Aorta (tissue), 5 donors: Measurements from ENCODE around the gene ST3GAL6. TPM values are rescaled to one million over a fixed set of nuclear protein-coding genes. Genes with fewer than 3 reads are reported as not detected.

Experiments used
- ATAC-seq: fragments of 200-7000 bp; cut with Tn5 transposase; one replicate; pipeline ENCODE4 v1.9.1; 2022; ENCODE audit warnings: moderate library complexity; ENCODE audit not compliant: low FRiP score
- DNase-seq, 2 donors: peaks; one replicate each; pipeline ENCODE4 v3.0.0-alpha.2; 2020
- H3K27ac ChIP-seq, 2 donors: one replicate each; pipeline ENCODE4 v1.5.1; 2013; ENCODE audit warnings: low read length in 2 of 2, mild to moderate bottlenecking in 2 of 2, moderate library complexity in 2 of 2, control low read depth in 1 of 2, inconsistent platforms in 1 of 2, low read depth in 1 of 2
- H3K27me3 ChIP-seq, 2 donors: one replicate each; pipeline ENCODE4 v1.6.1; 2013; ENCODE audit warnings: control low read depth in 1 of 2, low read length in 1 of 2, mild to moderate bottlenecking in 1 of 2, moderate library complexity in 1 of 2; ENCODE audit not compliant: insufficient read depth in 2 of 2, control insufficient read depth in 1 of 2
- H3K36me3 ChIP-seq, 2 donors: one replicate each; pipeline ENCODE4 v1.6.1; 2013; ENCODE audit warnings: control low read depth in 1 of 2, low read length in 1 of 2, mild to moderate bottlenecking in 1 of 2; ENCODE audit not compliant: insufficient read depth in 2 of 2, control insufficient read depth in 1 of 2
- H3K4me1 ChIP-seq, 2 donors: one replicate each; pipeline ENCODE4 v1.6.1; 2013; ENCODE audit warnings: low read length in 2 of 2, control low read depth in 1 of 2, mild to moderate bottlenecking in 1 of 2, moderate library complexity in 1 of 2; ENCODE audit not compliant: insufficient read depth in 2 of 2, control insufficient read depth in 1 of 2
- H3K4me3 ChIP-seq, 2 donors: one replicate each; pipeline ENCODE4 v1.5.1; 2013; ENCODE audit warnings: low read length in 2 of 2, control low read depth in 1 of 2, mild to moderate bottlenecking in 1 of 2
- H3K9me3 ChIP-seq: one replicate; pipeline ENCODE4 v1.6.1; 2013; ENCODE audit warnings: mild to moderate bottlenecking, low read length; ENCODE audit not compliant: control insufficient read depth
- WGBS, 2 donors: extraction: QIAGEN DNeasy Blood & Tissue Kit; methylation state at CpG; one replicate each; pipeline ENCODE4 v1.1.7; 2013; 5-methylcytosine and 5-hydroxymethylcytosine counted together
- intact Hi-C, 2 donors: fragments of 100-400 bp; cut with DNase I; formaldehyde crosslinking; loops; one replicate each; pipeline versions ENCODE4 v1.14.2 to v1.15.0; 2022
- polyA plus RNA-seq, 2 donors: library from polyadenylated mRNA; stranded (reverse); fragments of 200-250 nt; gene quantifications; one replicate each; pipeline ENCODE4 v1.2.3, GENCODE V29; 2013
- total RNA-seq, 2 donors: library from RNA; stranded (reverse); fragmentation: NEBNext Ultra II Directional; extraction: Animal tissue kit (Norgen Biotek cat#: 25700); gene quantifications; one replicate each; pipeline ENCODE4 v1.2.1, GENCODE V29; 2021
- donor health status: healthy with polysubstance abuse.
- donor health status: Bipolar disorder and iron deficiency.
- donor health status: DM: no; HTN: no; CAD: no.
- donor health status: DM: no; HTN: no; CAD: no.
- donor health status: DM: yes; HTN: yes; CAD: no.

ST3GAL6 gene
- total and polyA plus RNA-seq, 4 donors, result 7.5 to 27.9 (median 16.7) TPM

- DNase-seq (peak; percentile 57 to 70), ATAC-seq (no peak)
- Histone ChIP-seq H3K4me3 (no peak overlapping the region), H3K36me3 (peaks cover 0 to 3% of the 10 kb centered on the region in 2 donors), H3K9me3 (no peaks in the 10 kb centered on the region), H3K27ac (no peak overlapping the region), H3K27me3 (no peaks in the 10 kb centered on the region), H3K4me1 (no peaks in the 10 kb centered on the region)
- intact Hi-C loops, result no loop called here
- WGBS, 2 donors, result 31 to 32% methylated on average over 3 of the region's 3 CpGs
Measured at GRCh38 chr3:98809557-98809956, 46.4 kb downstream of the ST3GAL6 start.

- no peaks in the 10 kb centered on the region for H3K4me1 ChIP-seq
- intact Hi-C loops, result loop anchor here in 1 of 2 donors (10.0 kb wide), 1 partner anchor 994 kb away; no protein-coding TSS in a partner anchor
- WGBS, 2 donors, result 84 to 85% methylated on average over 6 of the region's 6 CpGs
- no peaks in the 10 kb centered on the region for H3K27me3 ChIP-seq
- peaks cover 0 to 3% of the 10 kb centered on the region in 2 donors for H3K36me3 ChIP-seq
- H3K27ac ChIP-seq, result no peak overlapping the region
- no peak for ATAC-seq
- H3K9me3 ChIP-seq, result no peaks in the 10 kb centered on the region
- H3K4me3 ChIP-seq, result no peak overlapping the region
- DNase-seq, result no peak
Measured at GRCh38 chr3:98811048-98811447, 47.9 kb downstream of the ST3GAL6 start.

- no peaks in the 10 kb centered on the region for H3K9me3 ChIP-seq
- H3K4me3 ChIP-seq, result no peak overlapping the region
- ATAC-seq, result no peak
- no peak overlapping the region for H3K27ac ChIP-seq
- intact Hi-C loops, result loop anchor here (2.0 to 10.0 kb wide), 2 partner anchors 210 to 992 kb away; no protein-coding TSS in a partner anchor
- 59% methylated on average over 5 of the region's 5 CpGs for WGBS, 2 donors
- H3K36me3 ChIP-seq, result no peaks in the 10 kb centered on the region
- no peaks in the 10 kb centered on the region for H3K4me1 ChIP-seq
- DNase-seq, result no peak
- H3K27me3 ChIP-seq, result no peaks in the 10 kb centered on the region
Measured at GRCh38 chr3:98812851-98813374, 49.8 kb downstream of the ST3GAL6 start.

GRCh38 chr3:98814817-98815420 lies 51.8 kb downstream of the ST3GAL6 start:
- H3K27ac ChIP-seq, result no peak overlapping the region
- H3K4me3 ChIP-seq, result no peak overlapping the region
- no peaks in the 10 kb centered on the region for H3K4me1 ChIP-seq
- DNase-seq (no peak), ATAC-seq (no peak)
- intact Hi-C loops, result loop anchor here in 1 of 2 donors (10.0 kb wide), 1 partner anchor 990 kb away; no protein-coding TSS in a partner anchor
- WGBS, 2 donors, result 80 to 83% methylated on average over 5 of the region's 5 CpGs
- H3K36me3 ChIP-seq, result no peaks in the 10 kb centered on the region
- no peaks in the 10 kb centered on the region for H3K9me3 ChIP-seq
- H3K27me3 ChIP-seq, result no peaks in the 10 kb centered on the region

- 7% methylated on average over 3 of the region's 3 CpGs for WGBS, 2 donors
- H3K9me3 ChIP-seq, result no peaks in the 10 kb centered on the region
- no peak overlapping the region for H3K4me3 ChIP-seq
- DNase-seq (no peak), ATAC-seq (peak; percentile 88)
- intact Hi-C loops, result loop anchor here (1.0 to 10.0 kb wide), 2 partner anchors 177 to 987 kb away; no protein-coding TSS in a partner anchor
- H3K4me1 ChIP-seq, result no peaks in the 10 kb centered on the region
- H3K36me3 ChIP-seq, result no peaks in the 10 kb centered on the region
- no peaks in the 10 kb centered on the region for H3K27me3 ChIP-seq
- H3K27ac ChIP-seq, result no peak overlapping the region
Measured at GRCh38 chr3:98817547-98818041, 54.5 kb downstream of the ST3GAL6 start.

DNA sequence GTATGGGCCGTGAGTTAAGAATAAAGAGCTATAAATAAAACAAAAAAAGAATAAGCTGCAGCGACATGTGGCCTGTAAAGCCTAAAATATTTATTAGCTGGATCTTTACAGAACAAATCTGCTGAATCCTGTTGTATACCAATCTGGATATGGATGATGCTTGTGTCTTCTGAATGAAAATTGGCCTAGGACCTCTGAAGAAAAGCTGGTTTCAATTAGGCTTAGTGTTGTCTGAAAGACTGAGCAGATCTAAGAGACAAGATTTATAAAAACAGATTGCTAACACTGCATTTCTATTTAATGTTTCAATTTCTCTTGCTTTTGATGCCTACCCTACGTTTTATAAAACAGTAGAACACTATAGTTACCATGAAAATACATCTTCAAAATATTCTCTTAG lies 57.9 kb downstream of the ST3GAL6 start:
- no peak for ATAC-seq
- 80 to 86% methylated on average over 3 of the region's 3 CpGs for WGBS, 2 donors
- no peaks in the 10 kb centered on the region for H3K4me1 ChIP-seq
- no peaks in the 10 kb centered on the region for H3K27me3 ChIP-seq
- no peak overlapping the region for H3K4me3 ChIP-seq
- no peaks in the 10 kb centered on the region for H3K9me3 ChIP-seq
- DNase-seq, result no peak
- no peak overlapping the region for H3K27ac ChIP-seq
- intact Hi-C loops, result loop anchor here in 1 of 2 donors (10.0 kb wide), 1 partner anchor 74 kb away; no protein-coding TSS in a partner anchor
- no peaks in the 10 kb centered on the region for H3K36me3 ChIP-seq

GRCh38 chr3:98823791-98824190 lies 60.7 kb downstream of the ST3GAL6 start:
- peak; percentile 26 for ATAC-seq
- no peaks in the 10 kb centered on the region for H3K4me1 ChIP-seq
- DNase-seq, result no peak
- intact Hi-C loops, result loop anchor here in 1 of 2 donors (10.0 kb wide), 1 partner anchor 71 kb away; no protein-coding TSS in a partner anchor
- H3K36me3 ChIP-seq, result no peaks in the 10 kb centered on the region
- WGBS, 2 donors, result 95% methylated on average over 4 of the region's 4 CpGs
- H3K27me3 ChIP-seq, result no peaks in the 10 kb centered on the region
- no peaks in the 10 kb centered on the region for H3K9me3 ChIP-seq
- no peak overlapping the region for H3K27ac ChIP-seq
- H3K4me3 ChIP-seq, result no peak overlapping the region

- Histone ChIP-seq H3K27ac (no peak overlapping the region), H3K4me1 (no peaks in the 10 kb centered on the region), H3K9me3 (no peaks in the 10 kb centered on the region), H3K4me3 (no peak overlapping the region), H3K36me3 (no peaks in the 10 kb centered on the region), H3K27me3 (no peaks in the 10 kb centered on the region)
- intact Hi-C loops, result loop anchor here in 1 of 2 donors (10.0 kb wide), 1 partner anchor 71 kb away; no protein-coding TSS in a partner anchor
- ATAC-seq (no peak), DNase-seq (no peak)
- WGBS, 2 donors, result 98% methylated on average over 6 of the region's 6 CpGs
Measured at GRCh38 chr3:98824256-98824655, 61.1 kb downstream of the ST3GAL6 start.

- DNase-seq (no peak), ATAC-seq (no peak)
- WGBS, 2 donors, result 85 to 89% methylated on average over 3 of the region's 3 CpGs
- Histone ChIP-seq H3K4me3 (no peak overlapping the region), H3K9me3 (no peaks in the 10 kb centered on the region), H3K27ac (no peak overlapping the region), H3K36me3 (no peaks in the 10 kb centered on the region), H3K4me1 (no peaks in the 10 kb centered on the region), H3K27me3 (no peaks in the 10 kb centered on the region)
- intact Hi-C loops, result loop anchor here in 1 of 2 donors (10.0 kb wide), 1 partner anchor 69 kb away; no protein-coding TSS in a partner anchor
Measured at GRCh38 chr3:98826126-98826525, 63.0 kb downstream of the ST3GAL6 start.
